Activated CD8-positive, alpha-beta T cell treated with anti-CD3 and anti-CD28 coated beads for 36 hours (primary cell): ENCODE measurements around the gene RYR1. TPM values are rescaled to one million over a fixed set of nuclear protein-coding genes. Genes with fewer than 3 reads are reported as not detected.
A peak's percentile ranks its signal among the peaks of the same experiment; 100 is the strongest.

Experiments
- ATAC-seq: fragments of 200-7000 bp; cut with Tn5 transposase; one replicate; pipeline ENCODE4 v1.10.0; 2021; ENCODE audit warnings: mild to moderate bottlenecking, moderate library complexity
- CTCF ChIA-PET: fragments of 350-600 bp; sonication (Branson Sonifier 250); formaldehyde crosslinking; loops from one replicate; lab custom pipeline; 2021; ENCODE audit warnings: antibody characterized with exemption; lab: Charles Lee
- POLR2A ChIA-PET: fragments of 350-600 bp; sonication (Branson Sonifier 250); formaldehyde crosslinking; loops from one replicate; lab custom pipeline; 2021; ENCODE audit warnings: antibody characterized with exemption; lab: Charles Lee
- DNase-seq: peaks from one replicate; pipeline ENCODE4 v3.0.0-alpha.2; 2020
- H3K27ac Mint-ChIP-seq: one replicate; pipeline ENCODE4 v1.8.0; 2021; ENCODE audit warnings: mild to moderate bottlenecking, mixed read lengths
- H3K27me3 Mint-ChIP-seq: one replicate; pipeline ENCODE4 v1.8.0; 2021; ENCODE audit warnings: mixed read lengths
- H3K36me3 Mint-ChIP-seq: one replicate; pipeline ENCODE4 v1.8.0; 2021; ENCODE audit warnings: low read depth, mixed read lengths
- H3K4me1 Mint-ChIP-seq: one replicate; pipeline ENCODE4 v1.8.0; 2021; ENCODE audit warnings: low read depth, mixed read lengths
- H3K4me3 Mint-ChIP-seq: one replicate; pipeline ENCODE4 v1.8.0; 2021; ENCODE audit warnings: mild to moderate bottlenecking, moderate library complexity, mixed read lengths
- H3K9me3 Mint-ChIP-seq: one replicate; pipeline ENCODE4 v1.8.0; 2021; ENCODE audit warnings: mixed read lengths
- CTCF ChIP-seq: fragments of 200-600 bp; IDR thresholded peaks from one replicate; pipeline ENCODE4 v1.8.0; 2022; ENCODE audit warnings: antibody characterized with exemption, mild to moderate bottlenecking
- intact Hi-C: fragments of 100-400 bp; cut with micrococcal nuclease; formaldehyde crosslinking; loops from one replicate; pipeline ENCODE4 v1.10.0; 2022
- total RNA-seq, 2 experiments: library from RNA; stranded (reverse); gene quantifications; one replicate each; pipeline ENCODE4 v1.2.3, GENCODE V29; 2021

RYR1 gene
- total RNA-seq, 2 experiments from 2014 or later = 0.63 to 1.2 TPM

- H3K4me3 Mint-ChIP-seq = peak within 1 kb of the TSS; percentile 68
- no peak within 1 kb of the TSS for H3K27ac Mint-ChIP-seq
- DNase-seq (no peak), ATAC-seq (no peak)
- intact Hi-C loops = no loop called here
- ChIA-PET POLR2A (interaction anchor here (1.5 to 5.4 kb wide), 2 partner anchors 11 to 13 kb away, joined by 5 to 40 read pairs; partner anchors contain the start of gene PSMD8), CTCF (interaction anchor here (1.3 to 1.7 kb wide), 3 partner anchors 13 to 144 kb away, joined by 4 to 14 read pairs (median 8); partner anchors contain the start of gene FAM98C)
- H3K36me3 Mint-ChIP-seq = peaks cover 17% of the 10 kb centered on the region
- no peaks in the 10 kb centered on the region for H3K9me3 Mint-ChIP-seq
- peaks cover 21% of the 10 kb centered on the region for H3K4me1 Mint-ChIP-seq
- no peak for TF ChIP-seq CTCF
- peaks cover 25% of the 10 kb centered on the region for H3K27me3 Mint-ChIP-seq
Measured at GRCh38 chr19:38388349-38389100, 45.0 kb upstream of the RYR1 start, which contains the start of gene SPRED3. TSS of gene SPRED3 (plus strand) at chr19:38388697. CDS start at chr19:38390303, 1,606 bp downstream.

GRCh38 chr19:38389101-38389925 is 44.2 kb upstream of the RYR1 start:
- ChIA-PET POLR2A (interaction anchor here (1.5 kb wide), 1 partner anchor 10 kb away, joined by 5 read pairs; no protein-coding TSS in a partner anchor), CTCF (interaction anchor here (0.9 to 2.5 kb wide), 2 partner anchors 14 to 544 kb away, joined by 3 to 13 read pairs; partner anchors contain the start of gene FAM98C)
- no peak for TF ChIP-seq CTCF
- peak overlapping the region; percentile 24 for H3K4me3 Mint-ChIP-seq
- no peak overlapping the region for H3K27ac Mint-ChIP-seq
- DNase-seq = no peak
- ATAC-seq = no peak
- intact Hi-C loops = no loop called here
- peaks cover 27% of the 10 kb centered on the region for H3K4me1 Mint-ChIP-seq
- peaks cover 28% of the 10 kb centered on the region for H3K27me3 Mint-ChIP-seq
- no peaks in the 10 kb centered on the region for H3K9me3 Mint-ChIP-seq
- H3K36me3 Mint-ChIP-seq = peaks cover 12% of the 10 kb centered on the region

GRCh38 chr19:38389957-38390924 is 43.2 kb upstream of the RYR1 start:
- ATAC-seq (no peak), DNase-seq (no peak)
- intact Hi-C loops = no loop called here
- ChIA-PET CTCF (interaction anchor here (0.9 to 2.5 kb wide), 2 partner anchors 13 to 543 kb away, joined by 3 to 13 read pairs; partner anchors contain the start of gene FAM98C), POLR2A (no interaction called here)
- peaks cover 28% of the 10 kb centered on the region for H3K27me3 Mint-ChIP-seq
- no peak overlapping the region for H3K27ac Mint-ChIP-seq
- H3K9me3 Mint-ChIP-seq = no peaks in the 10 kb centered on the region
- TF ChIP-seq CTCF = no peak
- peaks cover 29% of the 10 kb centered on the region for H3K4me1 Mint-ChIP-seq
- H3K4me3 Mint-ChIP-seq = no peak overlapping the region
- peaks cover 4% of the 10 kb centered on the region for H3K36me3 Mint-ChIP-seq

GRCh38 chr19:38391911-38392464 is 41.5 kb upstream of the RYR1 start:
- intact Hi-C loops = no loop called here
- no peak overlapping the region for H3K27ac Mint-ChIP-seq
- TF ChIP-seq CTCF = no peak
- peaks cover 8% of the 10 kb centered on the region for H3K36me3 Mint-ChIP-seq
- H3K4me1 Mint-ChIP-seq = peaks cover 33% of the 10 kb centered on the region
- no peak for ATAC-seq
- DNase-seq = no peak
- H3K9me3 Mint-ChIP-seq = no peaks in the 10 kb centered on the region
- CTCF ChIA-PET = interaction anchor here (2.8 kb wide), 1 partner anchor 11 kb away, joined by 21 read pairs; the partner anchor contains the start of gene FAM98C
- peaks cover 28% of the 10 kb centered on the region for H3K27me3 Mint-ChIP-seq
- no peak overlapping the region for H3K4me3 Mint-ChIP-seq
- POLR2A ChIA-PET = no interaction called here
